ENCODE measurements around the gene CLASP1.

CLASP1 gene

GRCh38 chr2:121483846-121484245, 165.4 kb downstream of the CLASP1 start:
- H3K9ac ChIP-seq (ENCODE audit: low read length), result no peak overlapping the region
- H2AFZ ChIP-seq (ENCODE audit: low read depth, low read length), result no peak overlapping the region
- H3K9me3 ChIP-seq (ENCODE audit: insufficient read depth, low read length), result no peaks in the 10 kb centered on the region
- H3K27ac ChIP-seq (ENCODE audit: low read length), result no peak overlapping the region
- H3K27me3 ChIP-seq (ENCODE audit: low read depth, low read length), result no peaks in the 10 kb centered on the region
- H3K4me3 ChIP-seq (ENCODE audit: low read length), result no peak overlapping the region
- no peak overlapping the region for H3K4me2 ChIP-seq (ENCODE audit: low read length)
- peaks cover 7% of the 10 kb centered on the region for H3K4me1 ChIP-seq (ENCODE audit: low read length)
- TF ChIP-seq EZH2phosphoT487 (IDR thresholded peaks at IDR 0.05; ENCODE audit: low read depth) (no peak), CTCF (IDR thresholded peaks at IDR 0.05; ENCODE audit: low read depth, low read length) (no peak)
- no peaks in the 10 kb centered on the region for H3K79me2 ChIP-seq (ENCODE audit: low read length)
- no peaks in the 10 kb centered on the region for H3K36me3 ChIP-seq (replicated peaks; ENCODE audit: low read depth, low read length)
- 0 out of 2 replicates have a peak, but pooled peaks cover 16% of the 10 kb centered on the region for H4K20me1 ChIP-seq (ENCODE audit: insufficient read depth, low read length)

GRCh38 chr2:121483021-121483420, 166.2 kb downstream of the CLASP1 start:
- Histone ChIP-seq H3K36me3 (replicated peaks; ENCODE audit: low read depth, low read length) (no peaks in the 10 kb centered on the region), H3K79me2 (ENCODE audit: low read length) (no peaks in the 10 kb centered on the region), H2AFZ (ENCODE audit: low read depth, low read length) (no peak overlapping the region), H3K9ac (ENCODE audit: low read length) (no peak overlapping the region), H3K4me1 (ENCODE audit: low read length) (peaks cover 7% of the 10 kb centered on the region), H3K27me3 (ENCODE audit: low read depth, low read length) (no peaks in the 10 kb centered on the region), H3K4me3 (ENCODE audit: low read length) (no peak overlapping the region), H3K9me3 (ENCODE audit: insufficient read depth, low read length) (no peaks in the 10 kb centered on the region), H3K4me2 (ENCODE audit: low read length) (no peak overlapping the region), H3K27ac (ENCODE audit: low read length) (no peak overlapping the region), H4K20me1 (ENCODE audit: insufficient read depth, low read length) (0 out of 2 replicates have a peak, but pooled peaks cover 16% of the 10 kb centered on the region)
- TF ChIP-seq CTCF (IDR thresholded peaks at IDR 0.05; ENCODE audit: low read depth, low read length) (no peak), EZH2phosphoT487 (IDR thresholded peaks at IDR 0.05; ENCODE audit: low read depth) (no peak)

GRCh38 chr2:121480826-121481225, 168.4 kb downstream of the CLASP1 start:
- no peak overlapping the region for H2AFZ ChIP-seq (ENCODE audit: low read depth, low read length)
- H3K9me3 ChIP-seq (ENCODE audit: insufficient read depth, low read length), result no peaks in the 10 kb centered on the region
- H3K4me1 ChIP-seq (ENCODE audit: low read length), result peaks cover under 1% of the 10 kb centered on the region; the same call in 1 of the 2 replicates
- peaks cover 17% of the 10 kb centered on the region; the same call in 1 of the 2 replicates for H4K20me1 ChIP-seq (ENCODE audit: insufficient read depth, low read length)
- no peaks in the 10 kb centered on the region for H3K27me3 ChIP-seq (ENCODE audit: low read depth, low read length)
- TF ChIP-seq CTCF (IDR thresholded peaks at IDR 0.05; ENCODE audit: low read depth, low read length) (no peak), EZH2phosphoT487 (IDR thresholded peaks at IDR 0.05; ENCODE audit: low read depth) (no peak)
- no peak overlapping the region for H3K27ac ChIP-seq (ENCODE audit: low read length)
- no peak overlapping the region for H3K4me2 ChIP-seq (ENCODE audit: low read length)
- 0 out of 2 replicates have a peak, but pooled peaks cover 4% of the 10 kb centered on the region for H3K79me2 ChIP-seq (ENCODE audit: low read length)
- no peak overlapping the region for H3K9ac ChIP-seq (ENCODE audit: low read length)
- H3K36me3 ChIP-seq (replicated peaks; ENCODE audit: low read depth, low read length), result no peaks in the 10 kb centered on the region
- no peak overlapping the region for H3K4me3 ChIP-seq (ENCODE audit: low read length)

GRCh38 chr2:121479882-121480522, 169.3 kb downstream of the CLASP1 start:
- H2AFZ ChIP-seq (ENCODE audit: low read depth, low read length), result no peak overlapping the region
- H3K9ac ChIP-seq (ENCODE audit: low read length), result no peak overlapping the region
- TF ChIP-seq CTCF (IDR thresholded peaks at IDR 0.05; ENCODE audit: low read depth, low read length) (peak; percentile 20), EZH2phosphoT487 (IDR thresholded peaks at IDR 0.05; ENCODE audit: low read depth) (no peak)
- H3K27me3 ChIP-seq (ENCODE audit: low read depth, low read length), result no peaks in the 10 kb centered on the region
- no peak overlapping the region for H3K4me3 ChIP-seq (ENCODE audit: low read length)
- H4K20me1 ChIP-seq (ENCODE audit: insufficient read depth, low read length), result peaks cover 17% of the 10 kb centered on the region; the same call in 1 of the 2 replicates
- 0 out of 2 replicates have a peak, but pooled peaks cover 4% of the 10 kb centered on the region for H3K79me2 ChIP-seq (ENCODE audit: low read length)
- no peak overlapping the region for H3K4me2 ChIP-seq (ENCODE audit: low read length)
- H3K4me1 ChIP-seq (ENCODE audit: low read length), result no peaks in the 10 kb centered on the region
- H3K9me3 ChIP-seq (ENCODE audit: insufficient read depth, low read length), result no peaks in the 10 kb centered on the region
- no peaks in the 10 kb centered on the region for H3K36me3 ChIP-seq (replicated peaks; ENCODE audit: low read depth, low read length)
- H3K27ac ChIP-seq (ENCODE audit: low read length), result no peak overlapping the region
